ENCODE measurements around the gene ATG9B. TPM values are rescaled to one million over a fixed set of nuclear protein-coding genes. Genes with fewer than 3 reads are reported as not detected.

ATG9B gene
- total and polyA plus RNA-seq, 2 of the 13 experiments (the other 11 are each of a cell fraction or from before 2014, with no cell fraction given) = 0.24 TPM; not detected in 1

GRCh38 chr7:151017953-151018420 is 6.3 kb downstream of the ATG9B start (continued):
- TF ChIP-seq ZFP90 (CRISPR knock-in tag; IDR thresholded peaks at IDR 0.05; ENCODE audit: borderline replicate concordance) = no peak
- TF ChIP-seq KDM6A (CRISPR knock-in tag; IDR thresholded peaks at IDR 0.05; ENCODE audit: low read depth) = no peak
- TF ChIP-seq ZNF883 (CRISPR knock-in tag; IDR thresholded peaks at IDR 0.05; ENCODE audit: not compliant biosample characterization) = no peak
- 0 out of 2 replicates have a peak, but pooled peaks have one; percentile 17 for TF ChIP-seq TBX2 (CRISPR knock-in tag; IDR thresholded peaks at IDR 0.05; ENCODE audit: borderline replicate concordance)
- TF ChIP-seq ZNF530 (CRISPR knock-in tag; IDR thresholded peaks at IDR 0.05; ENCODE audit: low read depth) = no peak
- peak; percentile 43; the same call in 1 of the 2 replicates for TF ChIP-seq MYC (CRISPR knock-in tag; IDR thresholded peaks at IDR 0.05; ENCODE audit: borderline replicate concordance)
- no peak for TF ChIP-seq NCOA1 (CRISPR knock-in tag; IDR thresholded peaks at IDR 0.05)
- TF ChIP-seq HNRNPK (IDR thresholded peaks at IDR 0.05; ENCODE audit: low read depth, low read length, poor library complexity, severe bottlenecking) = no peak
- TF ChIP-seq SP2 (CRISPR knock-in tag; IDR thresholded peaks at IDR 0.05) = peak; percentile 37; the same call in 1 of the 2 replicates
- no peak for TF ChIP-seq ZMYM3 (CRISPR knock-in tag; IDR thresholded peaks at IDR 0.05)
- TF ChIP-seq NR2C2 (CRISPR knock-in tag; IDR thresholded peaks at IDR 0.05; ENCODE audit: borderline replicate concordance) = no peak
- TF ChIP-seq GATAD2A (CRISPR knock-in tag; IDR thresholded peaks at IDR 0.05) = peak; percentile 57
- TF ChIP-seq REST (IDR thresholded peaks at IDR 0.05; ENCODE audit: borderline replicate concordance in 1 of 2, low read depth in 1 of 2, low read length in 2 of 2) = no peak
- peak; percentile 38; the same call in 1 of the 2 replicates for TF ChIP-seq UBTF (CRISPR knock-in tag; IDR thresholded peaks at IDR 0.05)
- TF ChIP-seq RBAK (CRISPR knock-in tag; IDR thresholded peaks at IDR 0.05) = no peak
- no peak for TF ChIP-seq ZNF766 (CRISPR knock-in tag; IDR thresholded peaks at IDR 0.05; ENCODE audit: borderline replicate concordance)
- TF ChIP-seq ZSCAN5A (CRISPR knock-in tag; IDR thresholded peaks at IDR 0.05; ENCODE audit: borderline replicate concordance) = no peak
- TF ChIP-seq ZNF12 (CRISPR knock-in tag; IDR thresholded peaks at IDR 0.05) = no peak
- no peak for TF ChIP-seq POLR2AphosphoS5 (IDR thresholded peaks at IDR 0.05; ENCODE audit: low read depth, low read length)
- no peak for TF ChIP-seq NR3C1 (CRISPR knock-in tag; IDR thresholded peaks at IDR 0.05)
